HL-60 (cell line): Measurements from ENCODE around the gene SERPINA9.

Experiments
- CTCF ChIP-seq: IDR thresholded peaks from one replicate; pipeline ENCODE4 v1.5.1; 2011; ENCODE audit warnings: low read length, control low read depth, inconsistent platforms; ENCODE audit not compliant: insufficient read depth
- GABPA ChIP-seq: IDR thresholded peaks from 2 replicates; pipeline ENCODE4 v1.6.1; 2012; ENCODE audit warnings: low read depth
- POLR2AphosphoS5 ChIP-seq: IDR thresholded peaks from 2 replicates; pipeline ENCODE4 v1.6.1; 2012; ENCODE audit warnings: low read depth

- TF ChIP-seq CTCF: no peak
- TF ChIP-seq GABPA: no peak
- no peak for TF ChIP-seq POLR2AphosphoS5
These were observed 25.9 kb upstream of the SERPINA9 start for GRCh38 chr14:94501588-94502516.
